Measurements from ENCODE around the gene ANKRD27. TPM values are rescaled to one million over a fixed set of nuclear protein-coding genes. Genes with fewer than 3 reads are reported as not detected.

Gene ANKRD27
- total and polyA plus RNA-seq, 10 of the 15 experiments (the other 5 are each of a cell fraction or from before 2014, with no cell fraction given), result 2.8 to 49.9 (median 28.5) TPM

DNA sequence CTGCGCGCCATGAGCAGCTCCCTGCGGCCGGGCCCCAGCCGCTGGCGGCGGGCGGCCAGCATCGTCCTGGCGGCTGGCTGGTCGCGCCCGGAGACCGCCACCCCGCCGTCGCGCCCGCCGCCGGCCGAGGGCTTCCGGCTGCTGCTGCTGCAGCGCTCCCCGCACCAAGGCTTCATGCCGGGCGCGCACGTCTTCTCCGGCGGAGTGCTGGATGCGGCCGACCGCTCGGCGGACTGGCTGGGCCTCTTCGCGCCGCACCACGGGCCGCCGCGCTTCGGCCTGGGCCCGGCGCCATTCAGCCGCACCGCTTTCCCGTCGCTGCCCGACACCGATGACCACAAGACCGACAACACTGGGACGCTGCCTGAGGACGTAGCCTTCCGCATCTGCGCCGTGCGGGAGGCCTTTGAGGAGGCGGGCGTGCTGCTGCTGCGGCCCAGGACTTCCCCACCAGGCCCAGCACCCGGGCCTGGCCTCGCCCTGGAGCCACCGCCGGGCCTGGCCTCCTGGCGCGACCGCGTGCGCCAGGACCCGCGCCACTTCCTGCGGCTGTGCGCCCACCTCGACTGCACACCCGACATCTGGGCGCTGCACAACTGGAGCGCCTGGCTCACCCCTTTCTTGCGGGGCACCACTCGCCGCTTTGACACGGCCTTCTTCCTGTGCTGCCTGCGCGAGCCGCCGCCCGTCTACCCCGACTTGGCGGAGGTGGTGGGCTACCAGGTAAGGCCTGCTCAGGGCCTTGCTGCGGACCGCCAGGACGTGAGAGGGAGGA, 17.2 kb upstream of the ANKRD27 start (continued):
- TF ChIP-seq, protein P1, sequence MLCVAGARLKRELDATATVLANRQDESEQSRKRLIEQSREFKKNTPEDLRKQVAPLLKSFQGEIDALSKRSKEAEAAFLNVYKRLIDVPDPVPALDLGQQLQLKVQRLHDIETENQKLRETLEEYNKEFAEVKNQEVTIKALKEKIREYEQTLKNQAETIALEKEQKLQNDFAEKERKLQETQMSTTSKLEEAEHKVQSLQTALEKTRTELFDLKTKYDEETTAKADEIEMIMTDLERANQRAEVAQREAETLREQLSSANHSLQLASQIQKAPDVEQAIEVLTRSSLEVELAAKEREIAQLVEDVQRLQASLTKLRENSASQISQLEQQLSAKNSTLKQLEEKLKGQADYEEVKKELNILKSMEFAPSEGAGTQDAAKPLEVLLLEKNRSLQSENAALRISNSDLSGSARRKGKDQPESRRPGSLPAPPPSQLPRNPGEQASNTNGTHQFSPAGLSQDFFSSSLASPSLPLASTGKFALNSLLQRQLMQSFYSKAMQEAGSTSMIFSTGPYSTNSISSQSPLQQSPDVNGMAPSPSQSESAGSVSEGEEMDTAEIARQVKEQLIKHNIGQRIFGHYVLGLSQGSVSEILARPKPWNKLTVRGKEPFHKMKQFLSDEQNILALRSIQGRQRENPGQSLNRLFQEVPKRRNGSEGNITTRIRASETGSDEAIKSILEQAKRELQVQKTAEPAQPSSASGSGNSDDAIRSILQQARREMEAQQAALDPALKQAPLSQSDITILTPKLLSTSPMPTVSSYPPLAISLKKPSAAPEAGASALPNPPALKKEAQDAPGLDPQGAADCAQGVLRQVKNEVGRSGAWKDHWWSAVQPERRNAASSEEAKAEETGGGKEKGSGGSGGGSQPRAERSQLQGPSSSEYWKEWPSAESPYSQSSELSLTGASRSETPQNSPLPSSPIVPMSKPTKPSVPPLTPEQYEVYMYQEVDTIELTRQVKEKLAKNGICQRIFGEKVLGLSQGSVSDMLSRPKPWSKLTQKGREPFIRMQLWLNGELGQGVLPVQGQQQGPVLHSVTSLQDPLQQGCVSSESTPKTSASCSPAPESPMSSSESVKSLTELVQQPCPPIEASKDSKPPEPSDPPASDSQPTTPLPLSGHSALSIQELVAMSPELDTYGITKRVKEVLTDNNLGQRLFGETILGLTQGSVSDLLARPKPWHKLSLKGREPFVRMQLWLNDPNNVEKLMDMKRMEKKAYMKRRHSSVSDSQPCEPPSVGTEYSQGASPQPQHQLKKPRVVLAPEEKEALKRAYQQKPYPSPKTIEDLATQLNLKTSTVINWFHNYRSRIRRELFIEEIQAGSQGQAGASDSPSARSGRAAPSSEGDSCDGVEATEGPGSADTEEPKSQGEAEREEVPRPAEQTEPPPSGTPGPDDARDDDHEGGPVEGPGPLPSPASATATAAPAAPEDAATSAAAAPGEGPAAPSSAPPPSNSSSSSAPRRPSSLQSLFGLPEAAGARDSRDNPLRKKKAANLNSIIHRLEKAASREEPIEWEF (IDR thresholded peaks at IDR 0.05; ENCODE audit: insufficient replicate concordance, low read depth, low read length), result no peak
- TF ChIP-seq SMC3 (IDR thresholded peaks at IDR 0.05; ENCODE audit: borderline replicate concordance, low read length) (no peak), CBX5 (IDR thresholded peaks at IDR 0.05; ENCODE audit: low read depth) (0 out of 2 replicates have a peak, but pooled peaks have one; percentile 32), MEF2A (IDR thresholded peaks at IDR 0.05; ENCODE audit: insufficient read depth, low read depth, low read length) (no peak), SMARCA5 (IDR thresholded peaks at IDR 0.05) (peak; percentile 66; the same call in 1 of the 2 replicates), RB1 (IDR thresholded peaks at IDR 0.05; ENCODE audit: borderline replicate concordance) (0 out of 2 replicates have a peak, but pooled peaks have one; percentile 62), ZSCAN29 (IDR thresholded peaks at IDR 0.05) (0 out of 2 replicates have a peak, but pooled peaks have one; percentile 17), BHLHE40 (IDR thresholded peaks at IDR 0.05; ENCODE audit: borderline replicate concordance in 1 of 2, low read depth in 2 of 2, low read length in 1 of 2) (peak in 1 of 2 experiments; percentile 79; a peak in 2 of 4 replicates), RUNX3 (IDR thresholded peaks at IDR 0.05; ENCODE audit: low read length) (peak; percentile 66), CREM (IDR thresholded peaks at IDR 0.05; ENCODE audit: low read depth) (peak; percentile 75), NFXL1 (IDR thresholded peaks at IDR 0.05; ENCODE audit: borderline replicate concordance) (no peak), NRF1 (conservative IDR thresholded peaks at IDR 0.05; ENCODE audit: low read depth, low read length) (peak; percentile 23; the same call in 1 of the 2 replicates), LARP7 (IDR thresholded peaks at IDR 0.05) (peak; percentile 92), POLR2A (IDR thresholded peaks at IDR 0.05; ENCODE audit: low read depth, low read length) (peak; percentile 75), IKZF1 (conservative IDR thresholded peaks at IDR 0.05) (peak; percentile 82; the same call in 1 of the 2 replicates), MTA2 (IDR thresholded peaks at IDR 0.05; ENCODE audit: low read depth) (no peak), NR2C2 (IDR thresholded peaks at IDR 0.05; ENCODE audit: borderline replicate concordance, control insufficient read depth, insufficient read length, low read depth) (no peak), DPF2 (IDR thresholded peaks at IDR 0.05) (peak; percentile 67; the same call in 1 of the 2 replicates), TBL1XR1 (IDR thresholded peaks at IDR 0.05; ENCODE audit: low read depth, low read length) (no peak), ZNF217 (IDR thresholded peaks at IDR 0.05) (no peak), GATAD2B (conservative IDR thresholded peaks at IDR 0.05; ENCODE audit: low read depth) (peak; percentile 85), STAT1 (conservative IDR thresholded peaks at IDR 0.05) (no peak), ASH2L (IDR thresholded peaks at IDR 0.05; ENCODE audit: borderline replicate concordance, low read depth) (0 out of 2 replicates have a peak, but pooled peaks have one; percentile 29)
- TF ChIP-seq, protein P2, sequence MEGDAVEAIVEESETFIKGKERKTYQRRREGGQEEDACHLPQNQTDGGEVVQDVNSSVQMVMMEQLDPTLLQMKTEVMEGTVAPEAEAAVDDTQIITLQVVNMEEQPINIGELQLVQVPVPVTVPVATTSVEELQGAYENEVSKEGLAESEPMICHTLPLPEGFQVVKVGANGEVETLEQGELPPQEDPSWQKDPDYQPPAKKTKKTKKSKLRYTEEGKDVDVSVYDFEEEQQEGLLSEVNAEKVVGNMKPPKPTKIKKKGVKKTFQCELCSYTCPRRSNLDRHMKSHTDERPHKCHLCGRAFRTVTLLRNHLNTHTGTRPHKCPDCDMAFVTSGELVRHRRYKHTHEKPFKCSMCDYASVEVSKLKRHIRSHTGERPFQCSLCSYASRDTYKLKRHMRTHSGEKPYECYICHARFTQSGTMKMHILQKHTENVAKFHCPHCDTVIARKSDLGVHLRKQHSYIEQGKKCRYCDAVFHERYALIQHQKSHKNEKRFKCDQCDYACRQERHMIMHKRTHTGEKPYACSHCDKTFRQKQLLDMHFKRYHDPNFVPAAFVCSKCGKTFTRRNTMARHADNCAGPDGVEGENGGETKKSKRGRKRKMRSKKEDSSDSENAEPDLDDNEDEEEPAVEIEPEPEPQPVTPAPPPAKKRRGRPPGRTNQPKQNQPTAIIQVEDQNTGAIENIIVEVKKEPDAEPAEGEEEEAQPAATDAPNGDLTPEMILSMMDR (IDR thresholded peaks at IDR 0.05 in 2 of 3, conservative IDR thresholded peaks at IDR 0.05 in 1 of 3; ENCODE audit: control insufficient read depth in 2 of 3, extremely low read depth in 1 of 3, insufficient read depth in 1 of 3, low read depth in 3 of 3, low read length in 3 of 3), result no peak

Measured in GM12878 (cell line).